MCF 10A (cell line): ENCODE measurements around the gene PCDHGB3. TPM values are rescaled to one million over a fixed set of nuclear protein-coding genes. Genes with fewer than 3 reads are reported as not detected.

Experiments
- BruUV-seq: library from RNA; stranded (reverse); fragments of 400-500 nt; replicated peaks from 2 replicates; lab custom pipeline; 2021; lab: Mats Ljungman, UMichigan
- CTCF ChIA-PET: fragments of 300-600 bp; sonication (Branson Sonifier 250); formaldehyde crosslinking; extraction: SDS; loops from one replicate; lab custom pipeline; 2021; ENCODE audit warnings: antibody characterized with exemption, inconsistent platforms; lab: Yijun Ruan, JAX
- POLR2A ChIA-PET: fragments of 300-600, 350-650 bp; sonication (Branson Sonifier 250); formaldehyde crosslinking; extraction: SDS; loops from one replicate; lab custom pipeline; 2020; ENCODE audit warnings: antibody characterized with exemption, inconsistent platforms; lab: Yijun Ruan, JAX
- DNase-seq: peaks from one replicate; pipeline ENCODE4 v3.0.0-alpha.2; 2018; ENCODE audit not compliant: unreplicated experiment
- H3K27ac Mint-ChIP-seq: one replicate; pipeline ENCODE4 v1.8.0; 2022; ENCODE audit warnings: mild to moderate bottlenecking, low read depth, mixed read lengths; ENCODE audit not compliant: unreplicated experiment
- H3K27me3 Mint-ChIP-seq: one replicate; pipeline ENCODE4 v1.8.0; 2022; ENCODE audit warnings: mixed read lengths; ENCODE audit not compliant: insufficient read depth, unreplicated experiment
- H3K36me3 Mint-ChIP-seq: one replicate; pipeline ENCODE4 v1.8.0; 2022; ENCODE audit warnings: mild to moderate bottlenecking, moderate library complexity, mixed read lengths; ENCODE audit not compliant: insufficient read depth, unreplicated experiment
- H3K4me1 Mint-ChIP-seq: one replicate; pipeline ENCODE4 v1.8.0; 2022; ENCODE audit warnings: mixed read lengths; ENCODE audit not compliant: insufficient read depth, unreplicated experiment
- H3K4me3 Mint-ChIP-seq: one replicate; pipeline ENCODE4 v1.8.0; 2022; ENCODE audit warnings: mild to moderate bottlenecking, moderate library complexity, mixed read lengths; ENCODE audit not compliant: unreplicated experiment
- H3K9me3 Mint-ChIP-seq: one replicate; pipeline ENCODE4 v1.8.0; 2022; ENCODE audit warnings: mixed read lengths; ENCODE audit not compliant: unreplicated experiment
- intact Hi-C: fragments of 100-400 bp; cut with micrococcal nuclease; formaldehyde crosslinking; loops from 2 replicates; pipeline ENCODE4 v1.14.1; 2022
- total RNA-seq: library from RNA; stranded (reverse); gene quantifications from 2 replicates; pipeline ENCODE4 v1.2.3, GENCODE V29; 2022
- TF ChIP-seq, protein P1 (sequence below): fragments of 200-600 bp; IDR thresholded peaks from one replicate; pipeline ENCODE4 v1.8.0; 2022; ENCODE audit warnings: antibody characterized with exemption, mild to moderate bottlenecking; ENCODE audit not compliant: unreplicated experiment

Gene PCDHGB3
- total RNA-seq, 1 experiment from 2014 or later, result 0.33 TPM

GRCh38 chr5:141356133-141356532 is 13.9 kb upstream of the PCDHGB3 start:
- TF ChIP-seq, protein P1, sequence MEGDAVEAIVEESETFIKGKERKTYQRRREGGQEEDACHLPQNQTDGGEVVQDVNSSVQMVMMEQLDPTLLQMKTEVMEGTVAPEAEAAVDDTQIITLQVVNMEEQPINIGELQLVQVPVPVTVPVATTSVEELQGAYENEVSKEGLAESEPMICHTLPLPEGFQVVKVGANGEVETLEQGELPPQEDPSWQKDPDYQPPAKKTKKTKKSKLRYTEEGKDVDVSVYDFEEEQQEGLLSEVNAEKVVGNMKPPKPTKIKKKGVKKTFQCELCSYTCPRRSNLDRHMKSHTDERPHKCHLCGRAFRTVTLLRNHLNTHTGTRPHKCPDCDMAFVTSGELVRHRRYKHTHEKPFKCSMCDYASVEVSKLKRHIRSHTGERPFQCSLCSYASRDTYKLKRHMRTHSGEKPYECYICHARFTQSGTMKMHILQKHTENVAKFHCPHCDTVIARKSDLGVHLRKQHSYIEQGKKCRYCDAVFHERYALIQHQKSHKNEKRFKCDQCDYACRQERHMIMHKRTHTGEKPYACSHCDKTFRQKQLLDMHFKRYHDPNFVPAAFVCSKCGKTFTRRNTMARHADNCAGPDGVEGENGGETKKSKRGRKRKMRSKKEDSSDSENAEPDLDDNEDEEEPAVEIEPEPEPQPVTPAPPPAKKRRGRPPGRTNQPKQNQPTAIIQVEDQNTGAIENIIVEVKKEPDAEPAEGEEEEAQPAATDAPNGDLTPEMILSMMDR, result no peak
- POLR2A ChIA-PET, result interaction anchor here (1.6 kb wide), 1 partner anchor 36 kb away, joined by 5 read pairs; the partner anchor contains the start of gene TAF7
- H3K4me3 Mint-ChIP-seq, result no peak overlapping the region
- DNase-seq, result no peak
- CTCF ChIA-PET, result interaction anchor here (0.6 to 2.0 kb wide), 5 partner anchors 9 to 203 kb away, joined by 3 to 8 read pairs (median 3); partner anchors contain the start of gene PCDHGA3
- intact Hi-C loops, result no loop called here
- H3K4me1 Mint-ChIP-seq, result no peaks in the 10 kb centered on the region
- peaks cover 40% of the 10 kb centered on the region for H3K9me3 Mint-ChIP-seq
- H3K27me3 Mint-ChIP-seq, result no peaks in the 10 kb centered on the region
- no TSS peak for BruUV-seq
- H3K27ac Mint-ChIP-seq, result no peak overlapping the region
- H3K36me3 Mint-ChIP-seq, result no peaks in the 10 kb centered on the region

GRCh38 chr5:141356950-141357349 is 13.1 kb upstream of the PCDHGB3 start:
- TF ChIP-seq, protein P1, result no peak
- Mint-ChIP-seq H3K27me3 (no peaks in the 10 kb centered on the region), H3K9me3 (peaks cover 46% of the 10 kb centered on the region), H3K36me3 (no peaks in the 10 kb centered on the region), H3K27ac (no peak overlapping the region), H3K4me1 (no peaks in the 10 kb centered on the region), H3K4me3 (no peak overlapping the region)
- CTCF ChIA-PET, result no interaction called here
- no TSS peak for BruUV-seq
- intact Hi-C loops, result no loop called here
- POLR2A ChIA-PET, result no interaction called here
- DNase-seq, result no peak

GRCh38 chr5:141359790-141360426 is 10.1 kb upstream of the PCDHGB3 start, which contains the start of gene PCDHGB2:
Gene PCDHGB2 (plus strand): TSS chr5:141359994. CDS start chr5:141360136, 142 bp downstream.
- intact Hi-C loops, result no loop called here
- CTCF ChIA-PET, result interaction anchor here (0.5 to 1.1 kb wide), 7 partner anchors 12 to 432 kb away, joined by 3 to 5 read pairs (median 3); no protein-coding TSS in a partner anchor

GRCh38 chr5:141360685-141361084 is 9.4 kb upstream of the PCDHGB3 start:
- no TSS peak for BruUV-seq
- TF ChIP-seq, protein P1, result no peak
- DNase-seq, result no peak
- CTCF ChIA-PET, result interaction anchor here (0.6 to 1.1 kb wide), 4 partner anchors 20 to 433 kb away, joined by 3 to 5 read pairs (median 4); no protein-coding TSS in a partner anchor
- H3K27ac Mint-ChIP-seq, result no peak overlapping the region
- H3K4me1 Mint-ChIP-seq, result no peaks in the 10 kb centered on the region
- H3K27me3 Mint-ChIP-seq, result no peaks in the 10 kb centered on the region
- intact Hi-C loops, result no loop called here
- H3K36me3 Mint-ChIP-seq, result peaks cover 5% of the 10 kb centered on the region
- no peak overlapping the region for H3K4me3 Mint-ChIP-seq
- peaks cover 53% of the 10 kb centered on the region for H3K9me3 Mint-ChIP-seq
- POLR2A ChIA-PET, result no interaction called here

More at GRCh38 chr5:141359790-141360426, 10.1 kb upstream of the PCDHGB3 start, which contains the start of gene PCDHGB2:
- Mint-ChIP-seq H3K27me3 (no peaks in the 10 kb centered on the region), H3K4me3 (peak within 1 kb of the TSS; percentile 7), H3K27ac (no peak within 1 kb of the TSS), H3K9me3 (peaks cover 57% of the 10 kb centered on the region), H3K4me1 (no peaks in the 10 kb centered on the region), H3K36me3 (peaks cover 5% of the 10 kb centered on the region)
- TF ChIP-seq, protein P1, result peak; percentile 26
- no TSS peak for BruUV-seq
- POLR2A ChIA-PET, result no interaction called here
- DNase-seq, result peak; percentile 39
